Large intestine (tissue), 3 donors: ENCODE measurements around the gene DCTN4. TPM values are rescaled to one million over a fixed set of nuclear protein-coding genes. Genes with fewer than 3 reads are reported as not detected.

Experiments
- DNase-seq, 2 donors: peaks; one replicate each; pipeline versions ENCODE4 v3.0.0 to v3.0.0-alpha.2; 2013
- H3K27ac ChIP-seq: one replicate; pipeline ENCODE4 v1.5.1; 2013; ENCODE audit warnings: low read length
- H3K27me3 ChIP-seq: 2 replicates; pipeline ENCODE4 v1.6.1; 2013; ENCODE audit warnings: low read length; ENCODE audit not compliant: control insufficient read depth, insufficient read depth
- H3K36me3 ChIP-seq: 2 replicates; pipeline ENCODE4 v1.6.1; 2013; ENCODE audit warnings: low read length; ENCODE audit not compliant: control insufficient read depth, insufficient read depth
- H3K4me1 ChIP-seq: one replicate; pipeline ENCODE4 v1.6.1; 2013; ENCODE audit warnings: low read length; ENCODE audit not compliant: control insufficient read depth, insufficient read depth
- H3K4me3 ChIP-seq: one replicate; pipeline ENCODE4 v1.5.1; 2013; ENCODE audit warnings: low read length
- H3K9me3 ChIP-seq: one replicate; pipeline ENCODE4 v1.6.1; 2013; ENCODE audit warnings: mild to moderate bottlenecking, low read depth, low read length, moderate library complexity; ENCODE audit not compliant: control insufficient read depth
- WGBS: methylation state at CpG from one replicate; pipeline ENCODE4 v1.1.5; 2013; ENCODE audit warnings: low lambda C conversion rate; ENCODE audit not compliant: insufficient coverage; 5-methylcytosine and 5-hydroxymethylcytosine counted together
- polyA plus RNA-seq: library from polyadenylated mRNA; unstranded; fragments of 120-200 nt; gene quantifications from one replicate; pipeline ENCODE4 v1.2.1, GENCODE V29; 2013

DCTN4 gene
- polyA plus RNA-seq, 1 donor = 49.5 TPM

DNA sequence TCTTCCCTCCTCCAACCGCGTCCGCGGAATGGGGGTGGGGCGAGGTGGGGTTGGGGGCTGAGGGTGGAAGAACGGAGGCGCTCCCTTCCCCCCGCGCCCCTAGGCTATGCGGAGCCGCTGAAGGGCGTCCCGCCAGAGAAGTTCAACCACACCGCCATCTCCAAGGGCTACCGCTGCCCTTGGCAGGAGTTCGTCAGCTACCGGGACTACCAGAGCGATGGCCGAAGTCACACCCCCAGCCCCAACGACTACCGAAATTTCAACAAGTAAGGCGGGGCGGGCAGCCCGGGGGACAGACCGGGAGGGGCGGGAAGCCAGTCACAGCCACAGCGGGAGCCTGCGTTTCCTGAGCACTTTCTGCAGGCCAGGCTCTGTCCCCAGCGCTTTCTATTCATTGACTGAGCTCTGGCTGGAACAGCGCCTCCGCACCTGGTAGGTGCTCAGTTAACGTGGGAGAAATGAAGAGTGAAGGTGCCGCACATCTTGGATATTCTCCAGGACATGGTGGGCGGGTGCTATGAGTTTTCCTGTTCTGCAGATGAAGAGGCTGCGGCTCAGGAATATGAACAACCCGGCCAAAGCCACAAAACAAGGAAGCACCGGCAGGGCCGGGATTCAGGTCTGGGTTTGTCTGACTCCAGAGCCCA lies 86.5 kb downstream of the DCTN4 start:
- no CpG with 5 or more reads among the region's 38 CpGs for WGBS
- no peaks in the 10 kb centered on the region for H3K36me3 ChIP-seq
- peaks cover 37% of the 10 kb centered on the region for H3K27me3 ChIP-seq
- peaks cover 5% of the 10 kb centered on the region for H3K9me3 ChIP-seq
- H3K4me1 ChIP-seq = peaks cover 4% of the 10 kb centered on the region
- no peak overlapping the region for H3K27ac ChIP-seq
- peak in 1 of 2 donors; percentile 37 for DNase-seq
- peak overlapping the region; percentile 50 for H3K4me3 ChIP-seq

- Histone ChIP-seq H3K36me3 (no peaks in the 10 kb centered on the region), H3K27me3 (peaks cover 39% of the 10 kb centered on the region), H3K4me3 (peak overlapping the region; percentile 50), H3K4me1 (peaks cover 4% of the 10 kb centered on the region), H3K27ac (no peak overlapping the region), H3K9me3 (peaks cover 5% of the 10 kb centered on the region)
- WGBS = no CpG with 5 or more reads among the region's 51 CpGs
- peak in 1 of 2 donors; percentile 34 for DNase-seq
Observed at GRCh38 chr5:150671509-150672236, 87.1 kb downstream of the DCTN4 start.

- Histone ChIP-seq H3K9me3 (peaks cover 5% of the 10 kb centered on the region), H3K4me3 (no peak overlapping the region), H3K36me3 (no peaks in the 10 kb centered on the region), H3K27ac (no peak overlapping the region), H3K4me1 (peaks cover 4% of the 10 kb centered on the region), H3K27me3 (peaks cover 39% of the 10 kb centered on the region)
- WGBS = no CpG with 5 or more reads among the region's 2 CpGs
- DNase-seq = no peak
Observed at GRCh38 chr5:150670948-150671310, 87.9 kb downstream of the DCTN4 start.

DNA sequence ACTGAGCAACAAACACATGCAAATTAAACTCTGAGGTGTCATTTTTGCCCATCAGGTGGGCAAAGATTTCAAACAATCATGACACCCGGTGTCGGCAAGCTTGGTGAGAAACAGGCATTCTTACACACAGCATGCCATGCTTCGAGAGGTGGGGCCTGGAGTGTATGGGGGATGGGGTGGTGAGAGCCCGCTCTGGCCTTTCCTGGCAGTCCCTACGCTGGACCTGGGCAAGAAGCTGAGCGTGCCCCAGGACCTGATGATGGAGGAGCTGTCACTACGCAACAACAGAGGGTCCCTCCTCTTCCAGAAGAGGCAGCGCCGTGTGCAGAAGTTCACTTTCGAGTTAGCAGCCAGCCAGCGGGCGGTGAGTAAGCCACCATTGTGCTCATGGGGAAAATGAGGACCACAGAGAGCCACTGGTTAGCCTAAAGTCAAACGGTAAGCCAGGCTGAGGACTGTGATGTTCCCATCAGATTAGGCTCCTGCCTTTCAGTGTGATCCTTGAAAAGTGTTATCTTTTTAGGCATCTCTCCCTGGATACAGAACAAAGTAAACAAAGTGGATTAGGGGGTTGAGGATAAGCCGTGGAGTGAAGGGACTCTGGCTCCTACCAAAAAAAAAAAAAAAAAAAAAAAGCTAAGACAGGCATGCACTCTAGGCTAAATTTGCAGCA lies 88.4 kb downstream of the DCTN4 start:
- Histone ChIP-seq H3K9me3 (peaks cover 5% of the 10 kb centered on the region), H3K27ac (no peak overlapping the region), H3K27me3 (peaks cover 39% of the 10 kb centered on the region), H3K4me1 (peaks cover 4% of the 10 kb centered on the region), H3K36me3 (no peaks in the 10 kb centered on the region), H3K4me3 (no peak overlapping the region)
- no CpG with 5 or more reads among the region's 14 CpGs for WGBS
- DNase-seq = no peak

GRCh38 chr5:150665044-150665443 lies 93.8 kb downstream of the DCTN4 start:
- no peaks in the 10 kb centered on the region for H3K4me1 ChIP-seq
- no CpG with 5 or more reads among the region's 12 CpGs for WGBS
- DNase-seq = no peak

GRCh38 chr5:150663936-150664335 lies 94.9 kb downstream of the DCTN4 start:
- no peaks in the 10 kb centered on the region for H3K36me3 ChIP-seq
- no peaks in the 10 kb centered on the region for H3K9me3 ChIP-seq
- 100% methylated on average over 1 of the region's 3 CpGs for WGBS
- peaks cover 20% of the 10 kb centered on the region for H3K27me3 ChIP-seq
- H3K27ac ChIP-seq = no peak overlapping the region
- no peak overlapping the region for H3K4me3 ChIP-seq
- DNase-seq = no peak
- H3K4me1 ChIP-seq = no peaks in the 10 kb centered on the region

More at GRCh38 chr5:150665044-150665443, 93.8 kb downstream of the DCTN4 start:
- Histone ChIP-seq H3K4me3 (no peak overlapping the region), H3K27ac (no peak overlapping the region), H3K36me3 (no peaks in the 10 kb centered on the region), H3K9me3 (no peaks in the 10 kb centered on the region), H3K27me3 (peaks cover 24% of the 10 kb centered on the region)

GRCh38 chr5:150662731-150663516 lies 95.9 kb downstream of the DCTN4 start:
- Histone ChIP-seq H3K4me3 (no peak overlapping the region), H3K4me1 (no peaks in the 10 kb centered on the region), H3K27me3 (peaks cover 15% of the 10 kb centered on the region), H3K9me3 (no peaks in the 10 kb centered on the region), H3K36me3 (no peaks in the 10 kb centered on the region), H3K27ac (no peak overlapping the region)
- WGBS = no CpG with 5 or more reads among the region's 4 CpGs
- no peak for DNase-seq

DNA sequence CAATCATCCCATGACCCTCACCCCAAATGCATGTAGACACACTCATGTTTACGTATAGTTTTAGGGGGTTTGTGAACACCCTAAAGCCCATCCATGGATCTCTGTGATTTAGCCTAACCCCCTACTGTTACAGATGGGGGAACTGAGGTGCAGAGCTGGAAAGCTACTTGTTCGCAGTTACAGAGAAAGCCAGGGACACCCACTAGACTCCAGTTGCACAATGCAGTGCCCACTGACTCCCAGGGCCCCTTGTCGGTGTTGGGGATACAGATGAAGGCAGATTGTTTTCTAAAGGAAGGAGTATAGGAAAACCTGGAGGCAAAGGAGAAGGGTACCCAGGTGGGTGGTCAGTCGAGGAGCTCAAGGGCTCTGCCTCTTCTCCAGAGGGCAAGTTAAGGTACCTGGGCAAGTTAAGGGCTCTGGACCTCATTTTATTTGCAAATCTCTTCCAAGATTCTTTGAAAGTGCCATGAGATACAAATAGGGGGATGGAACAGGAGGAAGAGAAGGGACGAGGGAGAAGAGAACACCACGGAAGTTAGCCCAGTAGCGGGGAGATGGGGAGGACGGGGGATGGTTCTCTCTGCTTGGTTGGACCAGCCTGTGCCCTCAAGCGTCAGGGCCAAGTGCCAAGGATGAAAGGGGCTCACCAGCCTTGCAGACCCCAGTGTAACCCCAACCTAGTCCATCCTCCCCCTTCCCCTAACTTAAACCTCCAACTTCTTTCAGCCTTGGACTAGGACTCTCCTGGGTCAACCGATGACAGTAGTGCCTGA lies 96.8 kb downstream of the DCTN4 start:
- Histone ChIP-seq H3K27me3 (peaks cover 14% of the 10 kb centered on the region), H3K4me3 (no peak overlapping the region), H3K4me1 (peaks cover 5% of the 10 kb centered on the region), H3K9me3 (no peaks in the 10 kb centered on the region), H3K27ac (no peak overlapping the region), H3K36me3 (no peaks in the 10 kb centered on the region)
- WGBS = no CpG with 5 or more reads among the region's 10 CpGs
- no peak for DNase-seq

GRCh38 chr5:150661086-150661485 lies 97.7 kb downstream of the DCTN4 start, which contains the start of gene MYOZ3:
Gene MYOZ3 (plus strand): TSS chr5:150661251. CDS start chr5:150662942, 1,691 bp downstream.
- H3K27ac ChIP-seq = no peak within 1 kb of the TSS
- DNase-seq = no peak
- WGBS = no CpG with 5 or more reads among the region's 7 CpGs

More at GRCh38 chr5:150661086-150661485, 97.7 kb downstream of the DCTN4 start, which contains the start of gene MYOZ3:
- Histone ChIP-seq H3K4me1 (peaks cover 6% of the 10 kb centered on the region), H3K27me3 (peaks cover 14% of the 10 kb centered on the region), H3K36me3 (no peaks in the 10 kb centered on the region), H3K9me3 (no peaks in the 10 kb centered on the region), H3K4me3 (no peak within 1 kb of the TSS)
